Activated T-helper 1 cell treated with anti-CD3 and anti-CD28 coated beads, Interleukin-2, amount 50 U/mL, for 16 hours (primary cell): ENCODE data around the gene AKR1C1.
"Not testable (repeated sequence)": the region's sequence is repeated elsewhere in the genome, so short reads cannot be mapped to it uniquely, and the experiment has no call there.

Source experiments
- DNase-seq, 2 donors: peaks; one replicate each; pipeline ENCODE4 v3.0.0-alpha.2; 2020; ENCODE audit warnings: low read depth in 1 of 2, low spot score in 1 of 2

AKR1C1 gene

GRCh38 chr10:4947039-4947634 lies 16.1 kb upstream of the AKR1C1 start:
- no peak for DNase-seq

- no peak for DNase-seq
Observed at GRCh38 chr10:4947635-4948596, 15.3 kb upstream of the AKR1C1 start.

GRCh38 chr10:4951512-4952162 lies 11.6 kb upstream of the AKR1C1 start:
- not testable (repeated sequence) for DNase-seq

- DNase-seq = no peak
Observed at GRCh38 chr10:4953405-4953804, 9.8 kb upstream of the AKR1C1 start.

- DNase-seq = not testable (repeated sequence)
Observed at GRCh38 chr10:4956088-4956487, 7.1 kb upstream of the AKR1C1 start.

GRCh38 chr10:4956955-4957645 lies 6.1 kb upstream of the AKR1C1 start:
- DNase-seq = not testable (repeated sequence)

GRCh38 chr10:4961558-4961957 lies 1.7 kb upstream of the AKR1C1 start:
- DNase-seq = not testable (repeated sequence)

- not testable (repeated sequence) for DNase-seq
Observed at GRCh38 chr10:4962308-4962707, 907 bp upstream of the AKR1C1 start.

GRCh38 chr10:4963815-4964154 lies 570 bp downstream of the AKR1C1 start:
- not testable (repeated sequence) for DNase-seq

- DNase-seq = not testable (repeated sequence)
Observed at GRCh38 chr10:4965763-4966162, 2.5 kb downstream of the AKR1C1 start.

- DNase-seq = not testable (repeated sequence)
Observed at GRCh38 chr10:4967189-4967588, 4.0 kb downstream of the AKR1C1 start.

GRCh38 chr10:4969289-4969688 lies 6.1 kb downstream of the AKR1C1 start:
- not testable (repeated sequence) for DNase-seq

- DNase-seq = not testable (repeated sequence)
Observed at GRCh38 chr10:4970362-4970761, 7.1 kb downstream of the AKR1C1 start.

GRCh38 chr10:4972369-4973142 lies 9.3 kb downstream of the AKR1C1 start:
- not testable (repeated sequence) for DNase-seq

- not testable (repeated sequence) for DNase-seq
Observed at GRCh38 chr10:4973294-4973693, 10.1 kb downstream of the AKR1C1 start.

GRCh38 chr10:4974400-4974799 lies 11.2 kb downstream of the AKR1C1 start:
- not testable (repeated sequence) for DNase-seq

- no peak for DNase-seq
Observed at GRCh38 chr10:4977025-4977424, 13.8 kb downstream of the AKR1C1 start.

- DNase-seq = no peak
Observed at GRCh38 chr10:4978870-4979269, 15.7 kb downstream of the AKR1C1 start.

GRCh38 chr10:4980793-4981192 lies 17.6 kb downstream of the AKR1C1 start:
- no peak for DNase-seq

- DNase-seq = no peak
Observed at GRCh38 chr10:4981722-4982471, 18.7 kb downstream of the AKR1C1 start.
